ENCODE data around the gene ZNF488.

DNA sequence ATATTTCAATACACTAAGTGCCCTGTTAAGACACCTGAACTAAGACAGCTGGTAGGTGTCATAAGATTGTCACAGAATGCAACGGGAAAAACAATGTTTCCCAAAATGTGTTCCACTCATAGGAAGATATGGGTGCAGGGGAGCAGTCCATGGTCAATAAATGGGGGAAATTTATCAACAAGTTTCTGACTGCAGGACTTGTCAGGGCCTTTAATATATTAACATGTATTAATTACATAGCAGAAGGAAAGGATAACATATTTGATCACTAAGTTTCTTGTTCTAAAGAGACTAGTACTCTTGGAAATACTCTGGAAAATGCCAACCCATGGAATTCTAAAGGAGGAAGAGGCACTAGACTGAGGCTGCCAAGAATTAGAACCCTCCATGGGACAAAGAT lies 29.2 kb downstream of the ZNF488 start:
- TF ChIP-seq, protein P1, sequence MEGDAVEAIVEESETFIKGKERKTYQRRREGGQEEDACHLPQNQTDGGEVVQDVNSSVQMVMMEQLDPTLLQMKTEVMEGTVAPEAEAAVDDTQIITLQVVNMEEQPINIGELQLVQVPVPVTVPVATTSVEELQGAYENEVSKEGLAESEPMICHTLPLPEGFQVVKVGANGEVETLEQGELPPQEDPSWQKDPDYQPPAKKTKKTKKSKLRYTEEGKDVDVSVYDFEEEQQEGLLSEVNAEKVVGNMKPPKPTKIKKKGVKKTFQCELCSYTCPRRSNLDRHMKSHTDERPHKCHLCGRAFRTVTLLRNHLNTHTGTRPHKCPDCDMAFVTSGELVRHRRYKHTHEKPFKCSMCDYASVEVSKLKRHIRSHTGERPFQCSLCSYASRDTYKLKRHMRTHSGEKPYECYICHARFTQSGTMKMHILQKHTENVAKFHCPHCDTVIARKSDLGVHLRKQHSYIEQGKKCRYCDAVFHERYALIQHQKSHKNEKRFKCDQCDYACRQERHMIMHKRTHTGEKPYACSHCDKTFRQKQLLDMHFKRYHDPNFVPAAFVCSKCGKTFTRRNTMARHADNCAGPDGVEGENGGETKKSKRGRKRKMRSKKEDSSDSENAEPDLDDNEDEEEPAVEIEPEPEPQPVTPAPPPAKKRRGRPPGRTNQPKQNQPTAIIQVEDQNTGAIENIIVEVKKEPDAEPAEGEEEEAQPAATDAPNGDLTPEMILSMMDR (IDR thresholded peaks at IDR 0.05; ENCODE audit: low read depth, low read length, poor library complexity, severe bottlenecking) = no peak
- TF ChIP-seq EZH2phosphoT487 (IDR thresholded peaks at IDR 0.05; ENCODE audit: borderline replicate concordance, low read length) = no peak
